Kidney (tissue), 14 donors: Measurements from ENCODE around the gene TRAF3. TPM values are rescaled to one million over a fixed set of nuclear protein-coding genes. Genes with fewer than 3 reads are reported as not detected.

Source experiments
- DNase-seq, 5 donors: peaks; one replicate each; pipeline ENCODE4 v3.0.0-alpha.2; 2013 to 2020
- FAIRE-seq: peaks from 2 replicates; lab custom pipeline; 2012; peaks lifted over from hg19 to GRCh38; lab: Jason Lieb, UNC
- H3K27ac ChIP-seq, 2 donors: one replicate each; pipeline ENCODE4 v1.7.0; 2013; ENCODE audit warnings: low read depth in 2 of 2, low read length in 2 of 2, inconsistent platforms in 1 of 2
- H3K27me3 ChIP-seq: one replicate; pipeline ENCODE4 v1.7.1; 2013; ENCODE audit warnings: low read length, inconsistent platforms; ENCODE audit not compliant: control insufficient read depth, insufficient read depth
- H3K36me3 ChIP-seq, 3 donors: one replicate each; pipeline versions ENCODE4 v1.7.0 to v1.7.1; 2013; ENCODE audit warnings: low read length in 3 of 3, control low read depth in 1 of 3, inconsistent platforms in 1 of 3; ENCODE audit not compliant: insufficient read depth in 3 of 3, control insufficient read depth in 2 of 3
- H3K4me1 ChIP-seq, 3 donors: one replicate each; pipeline versions ENCODE4 v1.7.0 to v1.7.1; 2013; ENCODE audit warnings: low read length in 3 of 3, inconsistent platforms in 1 of 3, low read depth in 1 of 3; ENCODE audit not compliant: control insufficient read depth in 2 of 3, insufficient read depth in 2 of 3
- H3K4me3 ChIP-seq, 3 donors: one replicate each; pipeline versions ENCODE4 v1.7.0 to v1.8.1; 2013; ENCODE audit warnings: low read length in 3 of 3, control low read depth in 1 of 3, inconsistent platforms in 1 of 3
- H3K9ac ChIP-seq, 3 donors: one replicate each; pipeline versions ENCODE4 v1.7.0 to v1.7.1; 2013; ENCODE audit warnings: low read length in 3 of 3, control low read depth in 1 of 3, inconsistent platforms in 1 of 3
- H3K9me3 ChIP-seq, 3 donors: one replicate each; pipeline versions ENCODE4 v1.7.0 to v1.7.1; 2013; ENCODE audit warnings: low read length in 3 of 3, control low read depth in 1 of 3, inconsistent platforms in 1 of 3; ENCODE audit not compliant: control insufficient read depth in 2 of 3, insufficient read depth in 1 of 3
- CTCF ChIP-seq: IDR thresholded peaks from 3 replicates; pipeline ENCODE4 v1.5.1; 2012; ENCODE audit warnings: mild to moderate bottlenecking, moderate library complexity, borderline replicate concordance; ENCODE audit not compliant: insufficient read depth; ENCODE audit errors: extremely low read depth
- intact Hi-C: fragments of 100-400 bp; cut with DNase I; formaldehyde crosslinking; loops from one replicate; pipeline ENCODE4 v1.11.1; 2022
- polyA plus RNA-seq: library from polyadenylated mRNA; stranded (reverse); fragments of 350-450 nt; fragmentation: Illumina TruSeq; extraction: RNeasy Lipid Tissue Mini Kit (QIAGEN cat#74804); gene quantifications from one replicate; pipeline ENCODE4 v1.2.3, GENCODE V29; 2014; ENCODE audit warnings: low read depth, low replicate concordance; ENCODE audit not compliant: insufficient read depth
- total RNA-seq: library from RNA; stranded (reverse); fragmentation: NEBNext Ultra II Directional; extraction: Animal tissue kit (Norgen Biotek cat#: 25700); gene quantifications from one replicate; pipeline ENCODE4 v1.2.1, GENCODE V29; 2021
- donor health status: control.
- donor health status: control.
- donor health status: control.
- donor health status: control.
- donor health status: control.
- donor health status: DM: yes; HTN: yes; CAD: no.
- donor health status: Normal renal cell carcinoma (clear cell type).

TRAF3 gene
- total and polyA plus RNA-seq, 2 donors from 2014 or later: 5.2 to 35.4 TPM

DNA sequence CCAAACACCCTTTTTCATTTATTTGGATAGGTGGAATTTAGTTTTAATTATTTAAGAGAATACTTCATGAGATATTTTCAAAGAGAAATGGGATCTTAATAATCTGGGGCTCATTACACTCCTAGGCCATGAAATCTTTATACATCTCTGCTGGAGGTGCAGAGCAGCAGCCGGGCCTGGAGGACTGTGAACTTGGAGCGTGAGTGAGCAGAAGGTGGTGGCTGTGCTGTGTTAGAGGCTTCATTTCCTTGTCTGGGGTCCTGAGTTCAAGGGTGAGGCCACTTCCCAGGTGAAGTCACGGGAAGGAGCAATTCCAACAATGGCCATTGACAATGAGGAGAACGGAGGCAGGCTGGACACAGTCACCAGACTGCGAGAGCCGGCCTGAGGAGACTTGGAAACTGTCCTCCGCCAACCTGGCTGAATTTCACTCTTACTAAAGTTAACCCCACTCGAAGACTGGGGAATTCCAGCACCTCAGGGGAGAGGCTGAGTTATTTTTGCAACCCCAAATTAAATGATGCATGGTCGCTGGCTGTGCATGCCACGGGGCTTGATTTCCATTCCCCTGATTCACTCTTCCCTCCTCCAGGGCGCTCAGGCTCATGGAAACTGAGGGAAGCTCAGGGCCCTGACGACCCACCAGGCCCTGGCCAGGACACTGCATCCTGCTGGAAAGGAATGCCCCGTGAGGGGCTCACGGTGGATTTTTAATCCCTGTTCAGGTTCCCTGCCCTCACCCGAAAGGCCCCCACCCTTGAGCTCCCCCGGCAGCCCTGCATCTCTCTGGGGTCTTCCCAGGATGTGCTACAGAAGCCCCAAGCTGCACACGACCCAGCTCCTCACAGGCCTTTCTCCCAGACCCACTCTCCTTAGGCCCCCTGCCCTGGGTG lies 22.6 kb upstream of the TRAF3 start:
- Histone ChIP-seq H3K9ac (no peak overlapping the region), H3K27me3 (no peaks in the 10 kb centered on the region), H3K9me3 (no peaks in the 10 kb centered on the region), H3K4me1 (no peaks in the 10 kb centered on the region), H3K4me3 (no peak overlapping the region), H3K27ac (no peak overlapping the region), H3K36me3 (no peaks in the 10 kb centered on the region)
- intact Hi-C loops: no loop called here
- FAIRE-seq (no peak), DNase-seq (no peak)
- no peak for TF ChIP-seq CTCF

GRCh38 chr14:102757646-102758045 lies 19.6 kb upstream of the TRAF3 start:
- no peak overlapping the region for H3K4me3 ChIP-seq
- no peaks in the 10 kb centered on the region for H3K27me3 ChIP-seq
- no peaks in the 10 kb centered on the region for H3K4me1 ChIP-seq
- H3K36me3 ChIP-seq: no peaks in the 10 kb centered on the region
- H3K9ac ChIP-seq: no peak overlapping the region
- intact Hi-C loops: no loop called here
- FAIRE-seq: no peak
- H3K27ac ChIP-seq: no peak overlapping the region
- no peaks in the 10 kb centered on the region for H3K9me3 ChIP-seq
- TF ChIP-seq CTCF: no peak
- no peak for DNase-seq

GRCh38 chr14:102758087-102758486 lies 19.2 kb upstream of the TRAF3 start:
- intact Hi-C loops: no loop called here
- no peaks in the 10 kb centered on the region for H3K4me1 ChIP-seq
- no peak for TF ChIP-seq CTCF
- no peak for FAIRE-seq
- H3K9ac ChIP-seq: no peak overlapping the region
- H3K27me3 ChIP-seq: no peaks in the 10 kb centered on the region
- H3K27ac ChIP-seq: no peak overlapping the region
- no peaks in the 10 kb centered on the region for H3K36me3 ChIP-seq
- no peak overlapping the region for H3K4me3 ChIP-seq
- DNase-seq: no peak
- H3K9me3 ChIP-seq: no peaks in the 10 kb centered on the region
